Stimulated activated CD8-positive, alpha-beta memory T cell treated with anti-CD3 and anti-CD28 coated beads, Interleukin-12 subunit alpha, Interleukin-12 subunit beta, amount 100 ng/mL, for 24 hours (primary cell): ENCODE results near the gene LIN7A.
"Not testable (repeated sequence)": the region's sequence is repeated elsewhere in the genome, so short reads cannot be mapped to it uniquely, and the experiment has no call there.

Experiments
- DNase-seq: peaks from one replicate; pipeline ENCODE4 v3.0.0-alpha.2; 2020; ENCODE audit errors: extremely low read depth

The LIN7A gene

DNA sequence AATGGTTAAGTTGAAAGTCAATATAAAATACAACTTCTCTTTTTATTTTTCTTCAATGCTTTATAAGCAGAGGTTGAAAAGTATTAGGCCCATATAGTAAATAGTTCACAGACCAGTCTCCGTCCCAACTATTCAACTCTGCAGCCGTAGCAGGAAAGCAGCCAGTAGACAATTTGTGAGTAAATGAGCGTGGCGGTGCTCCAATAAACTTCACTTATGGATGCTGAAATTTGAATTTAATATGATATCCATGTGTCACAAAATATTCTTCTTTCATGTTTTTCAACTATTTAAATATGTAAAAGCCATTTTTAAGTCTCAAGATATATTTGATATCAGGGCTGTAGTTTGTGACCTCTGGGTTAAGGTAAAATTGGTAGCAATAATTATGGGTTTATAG, 17.7 kb downstream of the LIN7A start:
- DNase-seq: no peak

DNA sequence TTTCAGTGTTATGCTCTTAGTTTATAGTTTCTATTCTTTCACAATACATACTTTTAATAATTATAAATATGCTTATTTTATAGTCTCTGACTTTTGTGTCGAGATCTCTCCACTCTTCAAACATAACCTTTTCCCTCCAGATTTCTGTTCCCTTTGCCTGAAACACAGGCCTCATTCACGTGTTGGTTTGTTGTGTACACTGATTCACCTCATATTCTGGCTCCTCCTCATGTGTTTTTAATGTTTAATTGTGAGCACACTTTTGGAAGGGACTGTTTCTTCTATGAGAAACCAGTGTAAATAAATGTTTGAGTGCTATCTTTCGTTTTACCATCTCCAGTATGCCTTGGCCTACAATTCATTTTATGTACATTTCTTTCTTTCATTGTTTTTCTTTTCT, 20.1 kb downstream of the LIN7A start:
- no peak for DNase-seq

- DNase-seq: no peak
These were observed 24.6 kb downstream of the LIN7A start for GRCh38 chr12:80912901-80913770.

DNA sequence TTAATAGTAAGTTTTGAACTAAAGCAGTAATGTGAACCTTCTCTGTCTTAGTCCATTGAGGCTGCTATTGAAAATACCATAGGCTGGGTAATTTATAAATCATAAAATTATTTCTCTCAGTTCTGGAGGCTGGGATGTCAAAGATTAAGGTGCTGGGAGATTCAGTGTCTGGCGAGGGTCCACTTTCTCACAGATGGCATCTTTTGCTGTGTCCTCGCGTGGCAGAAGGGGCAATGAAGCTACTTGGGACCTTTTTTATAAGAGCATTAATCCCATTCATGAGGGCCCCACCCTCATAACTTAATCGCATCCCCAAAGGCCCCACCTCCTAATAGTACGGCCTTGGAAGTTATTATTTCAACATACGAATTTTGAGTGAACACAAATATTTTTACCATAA, 28.4 kb downstream of the LIN7A start:
- DNase-seq: no peak

- no peak for DNase-seq
These were observed 35.0 kb downstream of the LIN7A start for GRCh38 chr12:80902711-80903110.

GRCh38 chr12:80901661-80902060, 36.1 kb downstream of the LIN7A start:
- no peak for DNase-seq

- DNase-seq: no peak
These were observed 42.5 kb downstream of the LIN7A start for GRCh38 chr12:80895240-80895639.

GRCh38 chr12:80894179-80894578, 43.6 kb downstream of the LIN7A start:
- no peak for DNase-seq

- DNase-seq: no peak
These were observed 44.9 kb downstream of the LIN7A start for GRCh38 chr12:80892597-80893445.

GRCh38 chr12:80884651-80885050, 53.1 kb downstream of the LIN7A start:
- DNase-seq: no peak

GRCh38 chr12:80881106-80881505, 56.6 kb downstream of the LIN7A start:
- DNase-seq: no peak

- not testable (repeated sequence) for DNase-seq
These were observed 59.3 kb downstream of the LIN7A start for GRCh38 chr12:80878452-80878851.

DNA sequence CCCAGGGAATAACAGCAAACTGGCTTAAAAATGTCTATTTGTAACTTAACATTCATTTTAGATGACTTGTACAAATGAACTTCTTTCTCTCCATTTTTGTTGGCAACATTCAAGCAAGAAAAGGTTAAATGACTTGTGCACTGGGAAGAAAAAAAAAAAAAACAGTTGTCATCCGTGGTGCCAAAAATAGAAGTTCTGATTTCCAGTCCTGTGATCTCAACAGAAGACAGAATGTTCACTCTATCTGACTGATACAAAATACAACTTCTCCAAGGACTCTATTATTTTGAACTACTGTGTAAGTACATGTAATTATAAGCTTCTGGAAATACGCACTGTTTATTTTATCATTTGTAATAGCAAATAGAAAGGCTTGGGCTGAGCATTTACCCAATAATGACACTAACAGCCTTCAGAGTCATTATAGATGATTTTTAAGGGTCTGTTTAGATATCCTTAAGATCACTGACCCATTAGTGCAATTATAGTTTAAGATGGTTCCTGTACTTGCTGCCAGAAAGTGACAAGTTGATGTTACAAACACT, 59.9 kb downstream of the LIN7A start:
- no peak for DNase-seq

DNA sequence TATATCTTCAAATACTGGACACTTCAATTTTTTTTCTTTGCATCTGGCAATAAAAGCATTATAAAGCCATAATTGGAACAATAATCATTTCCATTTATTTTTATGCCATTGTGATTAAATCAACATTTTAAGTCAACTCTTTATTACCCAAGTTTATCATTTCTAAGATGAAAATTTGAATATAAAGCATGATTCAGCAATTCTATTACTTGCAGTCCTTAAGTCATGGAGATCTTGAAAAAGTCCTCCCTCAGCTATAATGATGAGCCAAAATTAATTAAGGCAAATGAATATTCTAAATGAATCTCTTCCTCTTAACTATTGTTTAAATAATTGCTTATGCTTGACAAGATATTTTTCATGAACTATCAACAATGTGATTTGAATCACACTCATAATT, 65.7 kb downstream of the LIN7A start:
- DNase-seq: no peak

GRCh38 chr12:80869264-80869663, 68.5 kb downstream of the LIN7A start:
- no peak for DNase-seq

- DNase-seq: no peak
These were observed 69.2 kb downstream of the LIN7A start for GRCh38 chr12:80868576-80868975.

DNA sequence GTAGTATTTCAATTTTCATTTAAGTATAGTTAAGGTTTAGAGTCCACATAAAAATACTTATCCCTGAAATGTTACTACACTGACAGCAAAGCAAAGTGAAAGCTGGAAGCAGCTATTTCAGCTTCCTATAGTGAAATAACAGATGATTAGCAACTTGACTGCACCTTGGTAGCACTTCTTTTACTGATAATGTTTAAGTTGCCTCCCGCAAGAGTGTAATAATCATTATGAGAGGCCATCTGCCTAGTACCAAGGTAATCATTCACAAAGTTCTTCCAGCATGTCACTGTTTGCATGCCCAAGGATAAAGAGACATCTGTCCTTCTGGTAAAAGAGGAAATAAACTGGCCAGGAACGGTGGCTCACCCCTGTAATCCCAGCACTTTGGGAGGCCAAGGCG, 69.8 kb downstream of the LIN7A start:
- no peak for DNase-seq

GRCh38 chr12:80864046-80864735, 73.5 kb downstream of the LIN7A start:
- no peak for DNase-seq

DNA sequence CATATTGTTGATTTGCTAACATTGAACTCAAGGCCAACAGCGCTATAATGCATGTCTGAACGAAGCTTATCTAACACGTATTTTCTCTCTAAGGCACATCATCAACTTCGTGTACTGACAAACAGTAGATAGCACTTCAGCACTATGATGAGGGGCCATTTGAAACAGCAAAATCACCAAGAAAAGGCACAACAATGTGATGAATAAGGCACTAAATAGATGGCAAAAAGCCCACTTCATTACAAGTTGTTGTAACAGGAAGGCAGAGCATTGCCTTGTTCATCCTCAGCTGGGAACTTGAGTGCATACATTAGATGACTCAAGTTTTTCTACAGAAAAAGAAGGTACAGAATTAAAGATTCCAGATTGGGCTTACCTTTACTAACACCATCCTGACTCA, 75.2 kb downstream of the LIN7A start:
- DNase-seq: no peak

DNA sequence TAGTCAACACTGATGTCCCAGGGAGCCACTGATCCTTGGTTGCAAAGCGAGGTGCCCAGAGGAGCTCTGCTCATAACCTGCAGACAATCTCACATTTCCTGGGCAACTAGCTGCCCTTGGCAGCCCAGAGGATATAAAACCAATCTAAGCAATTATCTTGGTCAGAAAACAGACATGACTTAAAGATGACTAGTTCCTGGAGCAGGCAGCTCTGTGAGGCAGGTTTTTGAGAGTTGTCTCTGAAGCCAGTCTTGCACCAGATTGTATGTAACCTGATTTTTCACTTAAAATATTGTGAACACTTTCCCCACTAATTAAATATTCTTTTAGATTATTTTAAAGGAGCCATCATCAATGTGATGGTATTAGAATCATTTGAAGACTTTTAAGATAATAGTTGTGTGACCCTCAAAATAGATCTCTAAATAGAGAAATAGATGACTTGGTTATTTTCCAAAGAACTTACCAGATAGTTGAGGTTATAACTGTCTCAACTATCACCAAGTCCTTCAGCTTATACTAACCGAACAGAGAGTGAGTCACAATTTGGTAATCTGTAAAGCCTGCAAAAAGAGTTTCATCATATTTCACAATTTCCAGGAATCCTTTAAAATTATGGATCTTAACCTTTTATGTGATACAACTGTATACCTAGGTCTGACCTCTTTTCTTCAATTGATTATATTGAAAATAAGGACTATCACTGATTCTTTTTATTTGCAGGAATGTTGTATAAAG, 75.9 kb downstream of the LIN7A start:
- DNase-seq: no peak

DNA sequence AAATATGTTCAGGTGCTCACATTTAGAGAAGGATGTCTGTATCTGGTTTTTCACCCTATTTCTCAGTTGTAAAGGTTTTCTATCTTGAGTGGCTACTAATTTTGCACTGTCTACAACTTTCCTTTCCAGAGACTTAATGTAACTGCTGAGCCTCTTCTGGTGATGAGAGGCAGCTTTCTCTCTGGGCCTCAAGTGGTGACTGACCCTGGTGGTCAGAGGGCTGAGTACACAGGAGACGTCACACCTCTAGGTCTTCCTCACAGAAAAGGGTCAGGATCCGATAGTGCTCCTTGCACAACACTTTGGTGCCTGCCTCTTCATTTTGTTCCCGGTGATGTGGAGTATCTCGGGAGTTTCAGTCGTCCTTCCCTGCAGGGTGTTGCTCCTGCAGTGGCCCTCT, 76.8 kb downstream of the LIN7A start:
- no peak for DNase-seq
